ENCODE data around the gene USP21.
A peak's percentile ranks its signal among the peaks of the same experiment; 100 is the strongest.

Gene USP21

GRCh38 chr1:161187311-161187710 is 28.0 kb downstream of the USP21 start:
- no peak for DNase-seq (ENCODE audit: low spot score)
- no peak for TF ChIP-seq CTCF (IDR thresholded peaks at IDR 0.05; ENCODE audit: extremely low read depth, missing control alignments)

GRCh38 chr1:161188381-161188780 is 29.1 kb downstream of the USP21 start:
- DNase-seq (ENCODE audit: low spot score): no peak
- no peak for TF ChIP-seq CTCF (IDR thresholded peaks at IDR 0.05; ENCODE audit: extremely low read depth, missing control alignments)

- DNase-seq (ENCODE audit: low spot score): no peak
- no peak for TF ChIP-seq CTCF (IDR thresholded peaks at IDR 0.05; ENCODE audit: extremely low read depth, missing control alignments)
Measured at GRCh38 chr1:161189036-161189435, 29.7 kb downstream of the USP21 start.

- TF ChIP-seq CTCF (IDR thresholded peaks at IDR 0.05; ENCODE audit: extremely low read depth, missing control alignments): no peak
- DNase-seq (ENCODE audit: low spot score): no peak
Measured at GRCh38 chr1:161190962-161191521, 31.7 kb downstream of the USP21 start.

- no peak for TF ChIP-seq CTCF (IDR thresholded peaks at IDR 0.05; ENCODE audit: extremely low read depth, missing control alignments)
- no peak for DNase-seq (ENCODE audit: low spot score)
Measured at GRCh38 chr1:161191971-161192370, 32.7 kb downstream of the USP21 start.

GRCh38 chr1:161192476-161193465 is 33.5 kb downstream of the USP21 start:
- peak; percentile 80 for DNase-seq (ENCODE audit: low spot score)
- TF ChIP-seq CTCF (IDR thresholded peaks at IDR 0.05; ENCODE audit: extremely low read depth, missing control alignments): peak; percentile 98

- no peak for DNase-seq (ENCODE audit: low spot score)
- peak; percentile 0 for TF ChIP-seq CTCF (IDR thresholded peaks at IDR 0.05; ENCODE audit: extremely low read depth, missing control alignments)
Measured at GRCh38 chr1:161193561-161194235, 34.4 kb downstream of the USP21 start.
